ENCODE results near the gene HNF4A. TPM values are rescaled to one million over a fixed set of nuclear protein-coding genes. Genes with fewer than 3 reads are reported as not detected.

The HNF4A gene
- total and polyA plus RNA-seq, 2 of the 13 experiments (the other 11 are each of a cell fraction or from before 2014, with no cell fraction given), result 80.9 to 169 TPM

GRCh38 chr20:44388466-44389023, 33.0 kb downstream of the HNF4A start (continued):
- peak; percentile 43 for TF ChIP-seq RBM22 (optimal IDR thresholded peaks at IDR 0.05; ENCODE audit: low read length)
- TF ChIP-seq ZBTB7B (CRISPR knock-in tag; IDR thresholded peaks at IDR 0.05), result 0 out of 2 replicates have a peak, but pooled peaks have one; percentile 21
- no peak for TF ChIP-seq ZNF589 (CRISPR knock-in tag; conservative IDR thresholded peaks at IDR 0.05)
- TF ChIP-seq ZXDC (CRISPR knock-in tag; IDR thresholded peaks at IDR 0.05), result peak; percentile 23; the same call in 1 of the 2 replicates
- 0 out of 2 replicates have a peak, but pooled peaks have one; percentile 15 for TF ChIP-seq MAZ (IDR thresholded peaks at IDR 0.05; ENCODE audit: borderline replicate concordance, low read depth, low read length)
- no peak for TF ChIP-seq MAZ (CRISPR knock-in tag; IDR thresholded peaks at IDR 0.05; ENCODE audit: low read depth)
- TF ChIP-seq MIER3 (CRISPR knock-in tag; IDR thresholded peaks at IDR 0.05; ENCODE audit: borderline replicate concordance), result no peak
- 0 out of 2 replicates have a peak, but pooled peaks have one; percentile 43 for TF ChIP-seq ZNF598 (CRISPR knock-in tag; IDR thresholded peaks at IDR 0.05; ENCODE audit: borderline replicate concordance)
- TF ChIP-seq CBX5 (CRISPR knock-in tag; IDR thresholded peaks at IDR 0.05; ENCODE audit: borderline replicate concordance), result 0 out of 2 replicates have a peak, but pooled peaks have one; percentile 27
- peak; percentile 60; the same call in 1 of the 2 replicates for TF ChIP-seq RXRA (CRISPR knock-in tag; IDR thresholded peaks at IDR 0.05)
- TF ChIP-seq DMTF1 (CRISPR knock-in tag; IDR thresholded peaks at IDR 0.05), result no peak
- no peak for TF ChIP-seq MAFG (CRISPR knock-in tag; IDR thresholded peaks at IDR 0.05)
- TF ChIP-seq TAF15 (IDR thresholded peaks at IDR 0.05; ENCODE audit: low read depth, low read length, poor library complexity, severe bottlenecking), result no peak
- TF ChIP-seq ZNF724P (CRISPR knock-in tag; IDR thresholded peaks at IDR 0.05; ENCODE audit: borderline replicate concordance), result no peak
- no peak for TF ChIP-seq ZNF652 (CRISPR knock-in tag; IDR thresholded peaks at IDR 0.05; ENCODE audit: borderline replicate concordance, low read depth)
- no peak for TF ChIP-seq TIGD3 (CRISPR knock-in tag; IDR thresholded peaks at IDR 0.05; ENCODE audit: borderline replicate concordance)
- TF ChIP-seq ZBTB34 (CRISPR knock-in tag; IDR thresholded peaks at IDR 0.05), result no peak
- TF ChIP-seq PRDM4 (CRISPR knock-in tag; IDR thresholded peaks at IDR 0.05; ENCODE audit: borderline replicate concordance), result no peak
- no peak for TF ChIP-seq ZNF674 (CRISPR knock-in tag; IDR thresholded peaks at IDR 0.05; ENCODE audit: low read depth)
